HepG2 (cell line): ENCODE data around the gene SLC4A2. TPM values are rescaled to one million over a fixed set of nuclear protein-coding genes. Genes with fewer than 3 reads are reported as not detected.

Experiments used
- CBFB ChIP-seq: sonication (generic); formaldehyde crosslinking; IDR thresholded peaks from 2 replicates; pipeline ENCODE4 v1.4.0; 2020; ENCODE audit warnings: missing genetic modification reagents
- HNRNPL ChIP-seq: fragments of 200-400 bp; formaldehyde crosslinking; IDR thresholded peaks from 2 replicates; pipeline ENCODE4 v1.6.1; 2017; ENCODE audit warnings: mild to moderate bottlenecking, low read depth, low read length
- KDM5A ChIP-seq: fragments of 200-600 bp; sonication (generic); IDR thresholded peaks from 2 replicates; pipeline ENCODE4 v1.7.0; 2018; ENCODE audit warnings: antibody characterized with exemption, mild to moderate bottlenecking, low read length, borderline replicate concordance
- MYPOP ChIP-seq: sonication (generic); formaldehyde crosslinking; IDR thresholded peaks from 2 replicates; pipeline ENCODE4 v1.8.1; 2023; ENCODE audit warnings: mild to moderate bottlenecking, moderate library complexity, missing genetic modification reagents
- NFRKB ChIP-seq: fragments of 450-650 bp; IDR thresholded peaks from 2 replicates; pipeline ENCODE4 v1.6.1; 2017
- PBX2 ChIP-seq: IDR thresholded peaks from 2 replicates; pipeline ENCODE4 v1.6.1; 2016; ENCODE audit warnings: control low read depth
- RBFOX2 ChIP-seq: fragments of 200-400 bp; formaldehyde crosslinking; IDR thresholded peaks from 2 replicates; pipeline ENCODE4 v1.6.1; 2017; ENCODE audit warnings: low read depth, mild to moderate bottlenecking, low read length
- REPIN1 ChIP-seq: sonication (generic); formaldehyde crosslinking; IDR thresholded peaks from 2 replicates; pipeline ENCODE4 v1.8.0; 2022; ENCODE audit warnings: missing genetic modification reagents, low read depth, mild to moderate bottlenecking, borderline replicate concordance
- RFX5 ChIP-seq: IDR thresholded peaks from 2 replicates; pipeline ENCODE4 v1.6.1; 2011; ENCODE audit warnings: low read depth, low read length, improper control_type of control experiment
- SKIL ChIP-seq: sonication (generic); formaldehyde crosslinking; IDR thresholded peaks from 2 replicates; pipeline ENCODE4 v1.8.0; 2022; ENCODE audit warnings: missing genetic modification reagents, mild to moderate bottlenecking, moderate library complexity, borderline replicate concordance
- TARDBP ChIP-seq: sonication (generic); formaldehyde crosslinking; IDR thresholded peaks from 2 replicates; pipeline ENCODE4 v1.8.0; 2022; ENCODE audit warnings: mild to moderate bottlenecking, missing genetic modification reagents
- TCF12 ChIP-seq, 2 experiments: fragments of 450-650 bp in 1 of 2; sonication (generic) in 1 of 2; formaldehyde crosslinking in 1 of 2; IDR thresholded peaks; 2 replicates each; pipeline versions ENCODE4 v1.6.1 to v1.8.0; 2017 to 2022; ENCODE audit warnings: antibody characterized with exemption in 1 of 2, mild to moderate bottlenecking in 1 of 2, missing genetic modification reagents in 1 of 2, moderate library complexity in 1 of 2
- YEATS4 ChIP-seq: sonication (generic); formaldehyde crosslinking; IDR thresholded peaks from 2 replicates; pipeline ENCODE4 v1.4.0; 2020; ENCODE audit warnings: missing genetic modification reagents, borderline replicate concordance
- ZBTB25 ChIP-seq: IDR thresholded peaks from 2 replicates; pipeline ENCODE4 v1.6.1; 2018; ENCODE audit warnings: missing genetic modification reagents
- ZBTB7B ChIP-seq: sonication (generic); formaldehyde crosslinking; IDR thresholded peaks from 2 replicates; pipeline ENCODE4 v1.4.0; 2020; ENCODE audit warnings: missing genetic modification reagents
- ZFY ChIP-seq: sonication (generic); formaldehyde crosslinking; IDR thresholded peaks from 2 replicates; pipeline ENCODE4 v1.4.0; 2020; ENCODE audit warnings: missing genetic modification reagents
- ZFYVE20 ChIP-seq: sonication (generic); formaldehyde crosslinking; IDR thresholded peaks from 2 replicates; pipeline ENCODE4 v1.8.0; 2023; ENCODE audit warnings: low read depth, mild to moderate bottlenecking, moderate library complexity, missing genetic modification reagents, borderline replicate concordance
- ZNF121 ChIP-seq: sonication (generic); formaldehyde crosslinking; IDR thresholded peaks from 2 replicates; pipeline ENCODE4 v1.5.0; 2020; ENCODE audit warnings: mild to moderate bottlenecking, missing genetic modification reagents
- ZNF460 ChIP-seq: sonication (generic); formaldehyde crosslinking; IDR thresholded peaks from 2 replicates; pipeline ENCODE4 v1.5.1; 2020; ENCODE audit warnings: missing genetic modification reagents, mild to moderate bottlenecking, borderline replicate concordance
- ZNF768 ChIP-seq: sonication (generic); formaldehyde crosslinking; IDR thresholded peaks from 2 replicates; pipeline ENCODE4 v1.4.0; 2020; ENCODE audit warnings: missing genetic modification reagents
- polyA plus RNA-seq, 8 experiments: library from polyadenylated mRNA; depleted of rRNA in 3 of 8; stranded (reverse) in 7 of 8; unstranded in 1 of 8; fragments of >200 nt; fragmentation: Illumina TruSeq in 4 of 8; extraction: Trizol in 4 of 8; gene quantifications; 2 replicates each; pipeline versions ENCODE4 v1.2.1 to v1.2.3, GENCODE V29; 2011 to 2016; ENCODE audit warnings: low read depth in 4 of 8, missing spikeins in 1 of 8, mixed read lengths in 1 of 8; ENCODE audit not compliant: insufficient read depth in 1 of 8
- total RNA-seq, 5 experiments: library from RNA; depleted of rRNA; stranded (reverse); fragments of >200 nt; fragmentation: Illumina TruSeq; extraction: Trizol; gene quantifications; 2 replicates each; pipeline ENCODE4 v1.2.3, GENCODE V29; 2016; ENCODE audit warnings: low read depth in 1 of 5
- TF ChIP-seq, protein P1 (sequence below): sonication (generic); formaldehyde crosslinking; IDR thresholded peaks from 2 replicates; pipeline ENCODE4 v1.5.0; 2020; ENCODE audit warnings: mild to moderate bottlenecking, low read depth, missing genetic modification reagents, borderline replicate concordance
- TF ChIP-seq, protein P2 (sequence below): sonication (generic); formaldehyde crosslinking; IDR thresholded peaks from 2 replicates; pipeline ENCODE4 v1.4.0; 2020; ENCODE audit warnings: missing genetic modification reagents

The SLC4A2 gene
- total and polyA plus RNA-seq, 2 of the 13 experiments (the other 11 are each of a cell fraction or from before 2014, with no cell fraction given): 51.9 to 73.4 TPM

GRCh38 chr7:151087245-151088018 lies 28.0 kb downstream of the SLC4A2 start (continued):
- TF ChIP-seq, protein P1, sequence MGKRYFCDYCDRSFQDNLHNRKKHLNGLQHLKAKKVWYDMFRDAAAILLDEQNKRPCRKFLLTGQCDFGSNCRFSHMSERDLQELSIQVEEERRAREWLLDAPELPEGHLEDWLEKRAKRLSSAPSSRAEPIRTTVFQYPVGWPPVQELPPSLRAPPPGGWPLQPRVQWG (CRISPR knock-in tag): no peak
- no peak for TF ChIP-seq TCF12 (IDR thresholded peaks at IDR 0.05)
- no peak for TF ChIP-seq TCF12 (CRISPR knock-in tag; IDR thresholded peaks at IDR 0.05)
- TF ChIP-seq HNRNPL: peak; percentile 100
- TF ChIP-seq RBFOX2: peak; percentile 78
- TF ChIP-seq KDM5A: peak; percentile 31; the same call in 1 of the 2 replicates
- 0 out of 2 replicates have a peak, but pooled peaks have one; percentile 9 for TF ChIP-seq CBFB (CRISPR knock-in tag)
- TF ChIP-seq ZFY (CRISPR knock-in tag): peak; percentile 92
- no peak for TF ChIP-seq ZNF121
- TF ChIP-seq NFRKB: no peak
- TF ChIP-seq ZNF768 (CRISPR knock-in tag): no peak
- TF ChIP-seq TARDBP (CRISPR knock-in tag): no peak; the same call in 1 of the 2 replicates
- TF ChIP-seq YEATS4: peak; percentile 74; the same call in 1 of the 2 replicates
- TF ChIP-seq REPIN1: 0 out of 2 replicates have a peak, but pooled peaks have one; percentile 26
- 0 out of 2 replicates have a peak, but pooled peaks have one; percentile 40 for TF ChIP-seq ZFYVE20 (CRISPR knock-in tag)
- TF ChIP-seq ZBTB7B (CRISPR knock-in tag): peak; percentile 48; the same call in 1 of the 2 replicates
- TF ChIP-seq PBX2: no peak
- no peak for TF ChIP-seq SKIL
- peak; percentile 37; the same call in 1 of the 2 replicates for TF ChIP-seq MYPOP (CRISPR knock-in tag)
- peak; percentile 36; the same call in 1 of the 2 replicates for TF ChIP-seq ZBTB25 (CRISPR knock-in tag)
- no peak for TF ChIP-seq RFX5
- no peak for TF ChIP-seq ZNF460 (CRISPR knock-in tag)
- TF ChIP-seq, protein P2, sequence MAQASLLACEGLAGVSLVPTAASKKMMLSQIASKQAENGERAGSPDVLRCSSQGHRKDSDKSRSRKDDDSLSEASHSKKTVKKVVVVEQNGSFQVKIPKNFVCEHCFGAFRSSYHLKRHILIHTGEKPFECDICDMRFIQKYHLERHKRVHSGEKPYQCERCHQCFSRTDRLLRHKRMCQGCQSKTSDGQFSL (CRISPR knock-in tag): 0 out of 2 replicates have a peak, but pooled peaks have one; percentile 35
